Cerebellar cortex (tissue), 1 donor: ENCODE data around the gene CXCL14.

Experiments used
- DNase-seq: peaks from one replicate; pipeline ENCODE4 v3.0.0-alpha.2; 2015; ENCODE audit warnings: low spot score

The CXCL14 gene

DNA sequence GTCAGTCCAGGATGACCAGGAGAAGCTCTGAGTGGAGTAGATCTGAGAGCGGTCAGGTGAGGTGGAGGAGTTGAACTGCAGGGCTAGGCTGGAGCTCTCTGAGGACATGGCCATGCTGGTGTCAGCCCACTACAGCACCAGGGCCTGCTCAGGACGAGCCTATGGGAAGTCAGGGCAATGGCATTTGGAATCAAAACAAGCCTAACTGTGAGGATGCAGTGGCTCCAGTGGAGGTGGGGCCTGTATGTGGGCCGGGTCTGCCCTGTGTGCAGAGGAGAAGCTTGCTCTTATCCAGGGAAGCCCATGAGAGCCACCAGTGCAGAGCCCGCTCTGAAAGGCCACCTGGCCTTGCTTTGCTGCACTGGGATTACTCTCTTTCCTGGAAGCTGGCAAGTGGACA is 11.1 kb downstream of the CXCL14 start:
- peak; percentile 24 for DNase-seq

DNA sequence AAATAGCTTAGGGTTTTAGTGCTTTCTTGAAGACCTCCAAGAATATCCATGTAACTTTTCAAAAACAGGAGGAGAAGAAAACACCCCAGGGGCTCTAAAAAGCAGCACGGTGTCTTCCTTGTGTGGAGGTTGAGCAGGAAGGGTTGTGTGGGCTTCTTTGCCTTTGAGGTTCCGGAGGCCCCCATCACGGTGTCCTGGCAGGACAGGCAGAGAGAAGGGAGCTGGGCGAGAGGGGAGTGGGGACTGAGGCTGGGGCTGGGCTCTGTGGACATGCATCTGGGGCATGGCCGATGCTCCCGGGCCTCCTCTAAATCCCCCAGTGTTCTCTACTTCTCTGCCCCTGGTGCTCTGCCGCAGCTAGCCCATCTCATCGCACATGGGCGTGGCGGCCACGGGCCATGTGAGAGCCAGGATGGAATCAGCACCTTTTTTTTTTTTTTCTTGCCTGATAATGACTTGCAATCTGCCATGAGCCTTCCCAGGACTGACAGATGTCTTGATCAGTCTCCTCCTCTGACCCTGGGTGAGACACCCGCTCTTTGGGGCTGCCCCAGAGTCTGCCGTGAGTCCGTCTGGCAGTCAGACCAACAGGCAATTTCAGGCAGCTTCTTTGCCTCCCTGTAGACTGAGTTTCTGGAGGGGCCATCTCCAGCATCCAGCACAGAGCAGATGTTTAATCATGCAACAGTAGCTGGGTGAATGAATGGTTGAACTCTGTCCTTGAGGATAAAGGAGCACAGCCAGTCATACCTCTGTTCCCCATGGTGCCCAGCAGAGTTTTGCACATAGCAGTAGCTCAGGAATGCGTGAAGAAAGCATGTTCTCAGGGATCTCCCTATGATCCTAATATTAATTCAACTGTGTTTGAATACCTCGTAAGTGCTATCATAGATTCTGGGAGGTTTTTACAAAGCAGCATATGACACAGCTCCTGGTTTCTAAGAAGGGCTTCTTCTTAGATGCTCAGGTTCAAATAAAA is 12.1 kb downstream of the CXCL14 start:
- DNase-seq, result no peak

DNA sequence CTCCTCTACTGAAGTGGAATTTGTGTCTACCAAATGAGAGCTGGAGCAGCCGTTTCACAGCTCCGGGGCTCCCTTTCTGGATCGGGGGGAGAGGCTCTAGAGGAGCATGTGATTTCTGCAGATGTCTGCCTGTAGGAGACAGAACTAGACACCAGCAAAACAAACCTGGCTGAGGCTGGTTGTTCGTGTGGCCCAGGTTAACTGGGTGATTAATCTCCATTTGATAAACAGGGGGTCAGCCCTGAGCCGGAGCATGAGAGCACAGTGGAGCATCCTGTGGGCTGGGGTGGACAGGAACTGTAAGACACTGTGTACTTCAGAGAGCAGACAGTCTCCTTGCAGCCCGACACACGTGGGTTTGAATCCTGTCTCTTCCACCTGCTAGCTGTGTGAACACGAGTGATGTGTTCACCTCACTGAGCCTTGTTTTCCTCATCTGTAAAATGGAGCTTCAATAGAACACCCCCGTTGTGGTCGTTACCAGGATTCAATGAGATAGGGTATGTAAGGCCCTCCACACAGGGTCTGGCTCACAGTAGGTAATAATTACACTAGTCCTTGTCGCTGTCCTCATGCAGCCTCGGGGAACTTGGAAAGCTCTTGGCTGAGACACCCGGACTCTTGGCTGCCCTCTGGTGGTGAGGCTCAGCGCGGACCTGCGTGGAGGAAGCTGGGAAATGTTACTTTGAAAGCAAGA is 12.9 kb downstream of the CXCL14 start:
- peak; percentile 58 for DNase-seq

DNA sequence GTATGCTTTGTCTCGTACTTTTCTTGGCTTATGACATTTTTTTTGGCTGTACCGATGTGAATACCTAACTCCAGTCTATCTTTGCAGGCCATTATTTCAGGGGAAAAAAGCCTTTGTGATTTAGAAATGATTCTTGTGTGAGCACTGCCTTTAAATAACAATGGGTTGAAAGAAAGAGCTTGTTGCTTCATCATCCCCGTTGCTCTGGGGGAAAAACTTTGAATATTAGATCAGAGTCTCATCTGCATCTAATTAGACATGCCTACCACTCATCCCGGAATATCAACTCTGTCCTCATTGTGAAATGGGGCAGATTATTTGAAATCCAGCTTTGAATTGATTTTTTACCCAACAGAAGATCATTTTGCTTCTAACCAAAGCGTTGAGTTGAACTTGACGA is 13.5 kb downstream of the CXCL14 start:
- DNase-seq, result no peak

DNA sequence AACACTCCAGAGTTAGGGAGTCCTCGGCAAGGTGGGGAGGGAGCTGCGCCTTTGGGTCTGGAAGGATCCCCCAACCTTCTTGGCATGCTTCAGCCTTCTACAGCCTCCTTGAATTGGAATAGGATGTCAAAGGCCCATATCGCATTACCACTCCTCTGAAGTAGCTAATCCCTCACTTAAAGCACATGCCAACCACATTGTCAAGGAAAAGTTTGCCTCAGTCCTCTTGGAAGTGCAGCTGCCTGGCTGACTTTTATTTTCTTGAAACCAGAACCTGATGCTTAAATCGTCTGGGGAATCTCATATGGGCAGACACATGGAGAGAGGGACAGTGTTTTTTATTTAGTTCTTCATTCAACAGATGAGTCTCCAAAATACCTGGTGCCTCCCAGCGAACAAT is 14.5 kb downstream of the CXCL14 start:
- DNase-seq, result no peak

DNA sequence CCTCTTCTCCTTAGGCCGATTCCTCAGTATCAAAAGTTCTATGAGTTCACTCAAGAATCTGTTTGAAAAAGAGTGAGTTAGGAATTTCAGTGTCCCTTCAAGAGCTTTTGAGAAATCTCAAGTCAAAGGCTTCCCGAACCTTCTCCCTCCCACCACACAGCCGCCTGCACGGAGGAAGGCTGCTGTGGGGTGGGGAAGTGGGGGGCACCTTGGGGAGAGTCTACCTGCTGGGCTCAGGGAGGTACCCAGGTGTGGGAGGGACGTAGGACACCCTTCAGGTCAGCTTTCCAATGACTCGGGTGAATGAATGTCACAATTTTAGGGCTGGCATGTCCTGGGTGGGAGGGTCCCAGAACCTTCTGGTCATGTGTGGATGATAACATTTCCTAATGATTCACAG is 17.5 kb downstream of the CXCL14 start:
- DNase-seq, result no peak

DNA sequence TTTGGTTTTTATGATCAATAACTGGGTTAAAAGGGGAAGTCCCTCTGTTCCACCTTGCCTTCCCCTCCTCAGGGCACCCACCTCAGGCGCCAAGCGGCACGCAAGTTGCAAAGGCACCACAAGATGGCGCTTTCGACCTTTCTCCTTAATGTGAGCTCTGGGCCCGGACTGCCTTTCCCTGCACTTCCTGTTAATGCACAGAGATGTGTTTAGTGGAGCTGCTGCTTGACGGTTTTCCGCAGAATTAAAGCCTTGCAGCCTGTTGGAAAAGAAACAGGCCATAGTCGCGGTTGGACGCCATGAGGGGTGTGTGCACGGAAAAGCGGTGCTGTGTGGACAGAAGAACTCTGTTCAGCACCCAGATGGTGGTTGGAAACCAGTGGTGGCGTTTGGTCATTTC is 17.9 kb downstream of the CXCL14 start:
- peak; percentile 85 for DNase-seq

DNA sequence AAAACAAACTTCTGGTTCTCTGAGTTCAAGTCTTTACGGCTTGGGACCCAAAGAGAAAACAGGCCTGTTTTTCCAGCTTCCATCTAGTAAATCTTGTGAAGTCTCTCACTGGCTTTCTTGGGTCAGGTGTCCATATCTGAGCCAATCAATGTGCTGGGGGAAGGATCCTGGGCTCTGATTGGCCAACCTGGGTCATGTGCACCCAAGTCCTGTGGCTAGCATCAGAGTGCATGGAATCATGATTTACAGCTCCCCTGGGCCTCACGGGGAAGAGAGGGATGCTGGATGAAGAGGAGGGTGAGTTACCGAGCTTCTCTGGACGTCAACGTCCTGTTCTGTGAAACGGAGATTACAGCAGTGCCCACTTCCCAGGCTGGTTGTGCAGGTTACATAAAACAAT is 19.4 kb downstream of the CXCL14 start:
- DNase-seq, result no peak

DNA sequence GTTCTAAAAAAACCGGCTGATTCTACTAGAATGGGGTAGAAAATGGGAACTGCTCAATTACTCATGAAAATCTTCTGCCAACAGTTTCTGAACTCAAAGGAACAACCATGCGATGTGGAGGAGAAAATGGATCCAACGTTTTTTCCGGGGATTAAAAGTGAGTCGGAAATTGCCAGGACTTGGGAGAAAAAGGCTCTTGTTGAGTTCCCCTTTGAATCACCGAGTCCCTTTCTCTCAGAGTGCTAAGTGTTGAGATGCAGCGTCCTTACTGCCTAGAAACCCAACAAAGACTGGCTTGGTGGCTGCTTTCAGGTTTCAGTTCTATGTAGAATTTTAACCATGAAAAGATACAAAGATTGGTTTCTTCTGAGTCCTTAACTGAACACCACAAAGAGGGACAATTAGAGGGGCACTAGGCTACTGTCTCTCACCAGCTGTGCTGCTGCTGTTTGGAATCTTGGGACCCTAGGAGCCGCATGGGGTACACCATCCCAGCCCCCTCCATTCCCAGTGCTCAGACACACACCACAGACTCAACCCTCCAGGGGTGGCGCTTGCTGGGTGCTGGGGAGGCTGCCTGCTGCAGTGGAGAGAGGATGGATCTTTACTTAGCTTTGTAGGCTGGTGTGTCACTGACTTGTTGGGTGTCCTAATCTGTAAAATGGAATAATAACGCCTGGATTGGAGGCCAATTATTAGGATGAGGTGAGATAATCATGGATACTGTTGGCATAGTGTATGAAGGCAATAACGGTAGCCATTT is 21.5 kb downstream of the CXCL14 start:
- DNase-seq, result no peak

DNA sequence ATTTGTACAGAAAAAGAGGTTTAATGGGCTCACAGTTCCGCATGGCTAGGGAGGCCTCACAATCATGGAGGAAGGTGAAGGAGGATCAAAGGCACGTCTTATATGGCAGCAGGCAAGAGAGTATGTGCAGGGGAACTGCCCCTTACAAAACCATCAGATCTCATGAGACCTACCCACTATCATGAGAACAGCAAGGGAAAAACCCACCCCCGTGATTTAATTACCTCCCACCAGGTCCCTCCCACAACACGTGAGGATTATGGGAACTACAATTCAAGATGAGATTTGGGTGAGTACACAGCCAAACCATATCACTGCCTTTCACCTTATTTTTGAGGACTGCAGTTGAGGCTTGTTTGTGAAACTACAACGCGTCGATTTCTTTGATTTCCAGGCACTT is 22.2 kb downstream of the CXCL14 start:
- DNase-seq, result no peak

DNA sequence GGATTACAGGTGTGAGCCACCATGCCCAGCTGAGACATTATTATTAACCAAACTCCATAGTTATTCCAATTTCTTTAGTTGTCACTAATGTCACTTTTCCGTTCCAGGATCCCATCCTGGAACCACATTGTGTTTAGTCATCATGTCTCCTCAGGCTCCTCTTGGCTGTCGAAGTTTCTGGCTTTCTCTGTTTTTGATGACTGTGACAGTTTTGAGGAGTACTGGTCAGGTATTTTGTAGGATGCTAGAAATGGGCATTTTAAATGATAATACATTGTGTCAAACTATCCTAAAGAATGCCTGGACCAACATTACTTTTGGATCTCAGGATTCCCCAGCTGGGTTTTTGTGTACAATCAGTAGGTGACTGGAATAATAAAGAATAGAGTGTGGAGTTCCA is 23.3 kb downstream of the CXCL14 start:
- DNase-seq, result no peak

DNA sequence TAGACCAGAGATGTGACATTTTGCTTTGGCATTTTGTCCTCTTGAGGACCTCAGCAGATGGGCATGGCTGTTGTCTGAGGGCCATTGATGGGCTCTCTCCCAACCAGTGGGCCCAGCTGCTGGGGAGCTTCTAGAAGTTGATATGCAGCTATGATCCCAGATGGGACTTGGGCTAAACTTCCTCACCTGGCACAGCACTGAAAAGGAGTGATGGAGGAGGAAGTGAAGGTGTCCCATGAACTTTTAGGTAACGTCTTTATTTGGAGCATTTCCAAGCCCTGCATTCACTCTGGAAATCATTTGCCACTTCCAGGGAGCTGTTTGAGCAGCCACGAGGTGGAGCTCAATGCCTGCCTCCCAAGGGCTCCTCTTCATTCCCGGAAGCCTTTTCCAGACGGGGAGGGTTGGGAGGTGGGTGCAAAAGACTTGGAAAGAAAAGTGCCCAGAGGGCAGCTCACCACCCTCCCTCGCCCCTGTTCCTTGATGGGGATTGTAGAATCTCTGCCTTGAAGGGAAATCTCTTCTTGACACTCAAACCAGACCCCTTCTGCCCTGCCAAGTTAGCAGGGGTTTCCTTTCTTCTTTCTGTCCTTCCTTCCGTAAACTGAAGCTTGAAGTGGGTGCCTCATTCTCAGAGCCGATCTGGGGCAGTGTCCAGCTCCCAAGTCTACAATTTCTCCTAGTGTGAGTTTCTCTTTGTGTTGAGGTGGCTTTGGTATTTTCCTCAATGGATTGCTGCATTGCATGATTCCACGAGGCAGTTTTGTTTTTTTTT is 24.9 kb downstream of the CXCL14 start:
- peak; percentile 49 for DNase-seq

DNA sequence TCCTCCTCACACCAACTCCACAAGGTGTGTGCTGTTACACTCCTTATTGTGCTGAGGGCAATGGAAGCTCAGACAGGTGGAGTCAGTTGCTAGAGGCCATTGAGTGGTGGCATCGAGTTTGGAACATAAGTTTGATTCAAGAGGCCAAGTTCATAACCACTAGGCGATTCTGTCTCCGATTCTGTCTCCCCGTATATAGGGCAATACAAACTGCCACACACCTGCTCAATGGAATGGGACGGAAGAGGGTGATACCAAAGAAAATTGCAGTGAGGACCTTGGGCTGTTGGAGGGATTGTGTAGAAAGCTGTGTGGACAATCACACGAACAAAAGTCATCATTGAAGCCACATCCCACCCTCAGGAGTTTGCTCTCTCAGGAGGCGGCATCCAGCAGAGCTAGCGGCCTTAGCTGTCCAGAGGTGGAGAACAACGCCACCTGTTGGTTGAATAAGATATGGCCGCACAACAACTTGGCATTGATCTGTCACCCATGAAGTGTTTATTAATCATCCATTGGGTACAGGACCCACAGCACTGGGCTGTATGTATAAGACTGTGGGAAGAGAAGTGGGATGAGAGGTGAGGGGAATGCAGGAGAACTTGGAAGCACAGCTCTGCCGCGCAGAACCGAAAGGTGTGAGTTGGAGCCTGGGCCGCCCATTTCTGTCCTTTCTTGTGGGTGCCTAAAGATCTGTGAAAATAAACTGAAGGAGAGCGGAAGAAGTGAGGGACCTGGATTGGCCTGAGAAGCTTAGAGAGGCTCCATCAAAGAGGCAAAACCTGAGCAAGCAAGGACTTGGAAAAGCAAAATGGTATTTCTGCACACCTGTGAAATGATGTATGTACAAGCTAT is 27.0 kb downstream of the CXCL14 start:
- DNase-seq, result peak; percentile 79

DNA sequence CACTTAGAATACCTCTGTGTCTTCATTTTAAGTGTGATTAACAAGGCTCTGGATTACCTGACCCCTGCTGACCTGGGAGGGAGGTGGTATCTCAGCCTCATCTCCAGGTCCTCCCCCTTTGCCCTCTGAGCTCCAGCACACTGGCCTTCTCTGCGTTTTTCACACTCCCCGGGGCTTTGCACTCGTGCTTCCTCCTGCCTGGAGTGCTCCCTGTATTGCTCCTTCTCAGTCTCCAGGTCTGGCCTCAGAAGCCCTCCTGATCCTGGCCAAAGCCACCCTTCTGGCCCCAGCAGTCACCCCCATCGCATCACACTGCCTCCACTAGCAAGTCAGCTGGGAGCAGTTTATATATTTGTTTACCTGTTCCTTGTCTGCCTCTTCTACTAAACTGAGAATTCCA is 29.4 kb downstream of the CXCL14 start:
- DNase-seq, result no peak

DNA sequence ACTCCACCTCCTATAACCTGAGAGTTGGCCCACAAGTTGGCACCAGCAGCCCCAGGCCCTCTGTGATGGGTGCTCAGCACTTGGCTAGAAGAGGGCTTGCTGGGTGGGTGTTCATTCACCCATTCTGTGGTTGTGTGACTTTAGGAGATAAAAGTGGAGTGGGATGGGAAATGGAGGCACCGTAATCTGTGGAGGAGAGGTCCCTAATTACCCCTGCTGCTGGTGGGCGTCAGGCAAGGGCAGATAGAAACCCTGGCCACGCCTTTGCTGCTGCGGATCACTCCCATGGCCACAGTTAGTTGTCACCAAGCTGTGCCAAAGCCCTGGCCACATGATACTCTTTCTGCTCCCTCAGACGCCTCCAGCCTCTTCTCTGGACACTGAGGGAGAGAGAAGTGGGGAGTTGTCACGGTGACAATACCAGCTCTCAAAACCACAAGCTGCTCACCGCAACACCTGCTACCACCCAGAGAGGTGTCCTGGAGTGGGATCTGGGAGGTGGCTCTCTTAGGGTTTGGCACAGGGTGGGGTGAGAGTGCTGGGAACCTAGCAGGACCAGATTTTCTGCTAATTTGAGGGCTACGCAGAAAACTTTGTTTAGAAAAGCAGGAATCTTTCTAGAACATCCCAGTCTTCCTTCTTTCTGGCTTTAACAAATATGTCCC is 31.1 kb downstream of the CXCL14 start:
- DNase-seq, result no peak

DNA sequence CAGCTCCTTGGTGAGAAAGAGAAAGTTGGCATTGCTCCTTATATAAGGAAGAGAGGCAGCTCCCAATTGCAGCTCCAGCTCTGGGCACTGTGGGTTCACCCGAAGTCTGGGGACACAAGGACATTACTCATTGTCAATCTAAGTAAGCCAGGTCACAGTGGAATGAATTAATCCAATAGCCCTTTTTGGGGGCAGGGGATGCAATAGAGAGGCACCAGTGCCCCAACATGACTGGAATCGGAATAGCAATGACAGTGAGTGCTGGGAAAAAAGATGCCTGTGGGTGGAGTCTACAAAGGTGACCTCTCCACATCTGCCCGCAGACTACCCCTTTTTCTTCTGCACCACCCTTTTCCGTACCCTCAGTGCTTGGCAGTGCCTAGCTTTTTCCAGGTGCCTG is 31.9 kb downstream of the CXCL14 start:
- DNase-seq, result no peak

DNA sequence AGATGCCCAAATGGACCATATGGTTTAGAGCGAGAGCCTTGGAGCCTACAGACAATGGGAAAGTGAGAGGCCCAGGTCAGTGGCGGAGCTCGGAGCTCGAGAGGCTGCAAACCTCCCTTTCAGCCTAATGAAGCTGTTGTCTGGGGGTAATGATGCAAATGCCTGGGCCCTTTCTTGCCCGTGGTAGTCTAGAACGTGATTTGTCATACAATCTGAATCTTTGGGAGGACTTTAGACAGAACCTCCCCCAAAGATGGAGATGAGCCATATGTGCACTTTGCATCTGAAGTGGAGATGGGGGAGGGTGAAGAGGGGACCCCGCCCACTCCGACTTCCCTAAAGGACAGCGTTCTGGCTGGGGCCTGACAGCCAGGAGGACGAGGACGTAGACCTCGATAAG is 32.7 kb downstream of the CXCL14 start:
- DNase-seq, result no peak

DNA sequence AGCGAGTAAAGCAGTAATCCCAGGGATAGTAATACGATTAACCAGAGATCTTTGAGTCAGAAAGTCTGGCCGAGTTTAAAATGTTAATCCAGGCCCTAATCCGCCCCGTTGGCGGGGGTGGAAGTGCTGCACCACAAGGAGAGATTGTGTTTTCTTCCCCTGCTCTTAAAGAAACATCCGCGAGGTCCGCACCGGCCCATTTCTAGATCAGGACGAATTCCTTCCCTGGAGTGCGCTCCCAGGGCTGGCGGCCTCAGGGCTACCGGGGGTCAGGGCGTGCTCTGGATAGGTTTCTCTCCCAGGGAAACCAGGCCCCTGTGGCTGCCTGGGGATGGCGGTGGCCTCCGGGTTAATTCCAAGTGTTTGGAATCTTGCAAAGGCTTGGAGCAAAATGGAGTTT is 33.7 kb downstream of the CXCL14 start:
- no peak for DNase-seq

DNA sequence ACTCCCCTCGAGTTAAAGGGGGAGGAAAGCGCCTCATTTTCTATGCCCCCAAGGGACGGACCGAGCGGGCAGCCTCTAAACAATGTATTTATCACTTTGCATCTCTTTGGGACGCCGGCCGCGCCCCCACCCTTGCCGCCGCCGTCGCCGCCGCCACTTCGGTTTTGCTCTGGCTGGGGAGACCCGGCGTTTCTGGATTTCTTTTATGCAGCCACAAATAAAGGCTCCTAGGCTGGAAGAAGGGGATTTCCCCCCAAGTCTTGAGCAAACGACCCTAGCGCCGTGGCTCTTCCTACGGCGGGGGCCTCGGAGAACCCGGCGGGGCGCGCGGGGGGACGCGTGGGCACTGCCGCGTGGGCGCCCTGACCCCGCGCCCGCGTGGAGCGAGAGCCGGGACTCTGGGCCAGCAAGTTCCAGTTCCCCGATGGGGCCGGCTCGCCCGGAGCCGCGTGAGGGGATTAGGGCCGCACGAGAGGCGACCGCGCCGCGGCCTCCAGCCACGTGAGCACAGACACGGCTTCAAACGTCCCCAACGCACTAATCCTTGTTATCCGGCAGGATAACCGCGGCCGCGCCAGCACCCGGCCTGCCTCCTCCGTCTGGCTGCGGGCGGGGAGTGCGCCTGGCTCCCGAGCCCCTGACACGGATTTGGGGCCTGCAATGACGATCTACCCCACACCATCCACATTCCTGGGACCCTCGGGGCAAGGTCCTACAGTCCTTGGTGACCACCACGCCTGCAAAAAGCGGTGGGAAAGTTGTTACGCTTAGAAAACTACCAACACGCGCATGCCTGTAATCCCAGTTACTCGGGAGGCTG is 35.1 kb downstream of the CXCL14 start:
- DNase-seq, result no peak
